ENCODE measurements around the gene CAMK2A. TPM values are rescaled to one million over a fixed set of nuclear protein-coding genes. Genes with fewer than 3 reads are reported as not detected.

CAMK2A gene
- total RNA-seq, 3 donors from 2014 or later (not counting 1 experiment from before 2014, with no cell fraction given) = 0.38 TPM; not detected in 2

- Histone ChIP-seq H3K4me3 (ENCODE audit: low read length) (no peak overlapping the region), H3K9me3 (ENCODE audit: control insufficient read depth, insufficient read depth, low read length) (no peaks in the 10 kb centered on the region), H3K27ac (ENCODE audit: low read length) (no peak overlapping the region), H3K27me3 (ENCODE audit: control insufficient read depth, insufficient read depth, low read length) (no peaks in the 10 kb centered on the region), H3K36me3 (ENCODE audit: control insufficient read depth, insufficient read depth, low read length) (no peaks in the 10 kb centered on the region), H3K4me1 (ENCODE audit: control insufficient read depth, insufficient read depth, low read length) (no peaks in the 10 kb centered on the region)
- no peaks in the 10 kb centered on the region for H3K36me3 Mint-ChIP-seq
- ATAC-seq = no peak
- TF ChIP-seq CTCF (IDR thresholded peaks at IDR 0.05) = no peak
- no peak for DNase-seq
- no peak overlapping the region for H3K27ac Mint-ChIP-seq
- no peak overlapping the region for H3K4me3 Mint-ChIP-seq
- no peaks in the 10 kb centered on the region for H3K4me1 Mint-ChIP-seq
- no peaks in the 10 kb centered on the region for H3K27me3 Mint-ChIP-seq (ENCODE audit: low read depth in 2 of 2)
- intact Hi-C loops (cut with micrococcal nuclease) = no loop called here
- no peaks in the 10 kb centered on the region for H3K9me3 Mint-ChIP-seq
- 80% methylated on average over 11 of the region's 18 CpGs for WGBS (ENCODE audit: insufficient coverage)
Observed at GRCh38 chr5:150245111-150245789, 44.3 kb downstream of the CAMK2A start.

GRCh38 chr5:150244209-150244608, 45.4 kb downstream of the CAMK2A start:
- no peak overlapping the region for H3K27ac ChIP-seq (ENCODE audit: low read length)
- no peak for DNase-seq
- Mint-ChIP-seq H3K4me3 (no peak overlapping the region), H3K9me3 (no peaks in the 10 kb centered on the region), H3K27me3 (ENCODE audit: low read depth in 2 of 2) (no peaks in the 10 kb centered on the region), H3K4me1 (no peaks in the 10 kb centered on the region), H3K36me3 (no peaks in the 10 kb centered on the region), H3K27ac (no peak overlapping the region)
- no peaks in the 10 kb centered on the region for H3K36me3 ChIP-seq (ENCODE audit: control insufficient read depth, insufficient read depth, low read length)
- H3K4me1 ChIP-seq (ENCODE audit: control insufficient read depth, insufficient read depth, low read length) = no peaks in the 10 kb centered on the region
- TF ChIP-seq CTCF (IDR thresholded peaks at IDR 0.05) = no peak
- no peaks in the 10 kb centered on the region for H3K9me3 ChIP-seq (ENCODE audit: control insufficient read depth, insufficient read depth, low read length)
- H3K27me3 ChIP-seq (ENCODE audit: control insufficient read depth, insufficient read depth, low read length) = no peaks in the 10 kb centered on the region
- WGBS (ENCODE audit: insufficient coverage) = 85% methylated on average over 7 of the region's 7 CpGs
- no peak overlapping the region for H3K4me3 ChIP-seq (ENCODE audit: low read length)
- no peak for ATAC-seq
- intact Hi-C loops (cut with micrococcal nuclease) = no loop called here

- no peaks in the 10 kb centered on the region for H3K4me1 Mint-ChIP-seq
- DNase-seq (no peak), ATAC-seq (no peak)
- no peaks in the 10 kb centered on the region for H3K27me3 ChIP-seq (ENCODE audit: control insufficient read depth, insufficient read depth, low read length)
- no peak overlapping the region for H3K27ac ChIP-seq (ENCODE audit: low read length)
- H3K9me3 Mint-ChIP-seq = no peaks in the 10 kb centered on the region
- no peaks in the 10 kb centered on the region for H3K4me1 ChIP-seq (ENCODE audit: control insufficient read depth, insufficient read depth, low read length)
- WGBS (ENCODE audit: insufficient coverage) = 90% methylated on average over 4 of the region's 4 CpGs
- intact Hi-C loops (cut with micrococcal nuclease) = no loop called here
- H3K9me3 ChIP-seq (ENCODE audit: control insufficient read depth, insufficient read depth, low read length) = no peaks in the 10 kb centered on the region
- no peaks in the 10 kb centered on the region for H3K36me3 ChIP-seq (ENCODE audit: control insufficient read depth, insufficient read depth, low read length)
- H3K27me3 Mint-ChIP-seq (ENCODE audit: low read depth in 2 of 2) = no peaks in the 10 kb centered on the region
- no peak overlapping the region for H3K4me3 ChIP-seq (ENCODE audit: low read length)
- TF ChIP-seq CTCF (IDR thresholded peaks at IDR 0.05) = no peak
- H3K27ac Mint-ChIP-seq = no peak overlapping the region
- H3K4me3 Mint-ChIP-seq = no peak overlapping the region
- no peaks in the 10 kb centered on the region for H3K36me3 Mint-ChIP-seq
Observed at GRCh38 chr5:150243590-150243989, 46.0 kb downstream of the CAMK2A start.
